CD4-positive, alpha-beta T cell treated with Interleukin-15 for 1 hour (primary cell): ENCODE data around the gene DHRS7B.

Experiments used
- DNase-seq: peaks from one replicate; pipeline ENCODE4 v3.0.0-alpha.2; 2020

The DHRS7B gene

GRCh38 chr17:21161498-21162393 is 35.0 kb downstream of the DHRS7B start:
- no peak for DNase-seq

- DNase-seq: no peak
These were observed 35.6 kb downstream of the DHRS7B start for GRCh38 chr17:21162394-21162775.

- DNase-seq: no peak
These were observed 36.3 kb downstream of the DHRS7B start for GRCh38 chr17:21163101-21163500.

GRCh38 chr17:21164216-21164615 is 37.5 kb downstream of the DHRS7B start:
- DNase-seq: no peak

- DNase-seq: no peak
These were observed 37.9 kb downstream of the DHRS7B start for GRCh38 chr17:21164620-21165019.

GRCh38 chr17:21165922-21166594 is 39.3 kb downstream of the DHRS7B start:
- DNase-seq: no peak

- no peak for DNase-seq
These were observed 39.9 kb downstream of the DHRS7B start for GRCh38 chr17:21166595-21167210.

- DNase-seq: no peak
These were observed 40.5 kb downstream of the DHRS7B start for GRCh38 chr17:21167303-21167702.

- no peak for DNase-seq
These were observed 41.7 kb downstream of the DHRS7B start for GRCh38 chr17:21168555-21168865.

GRCh38 chr17:21169496-21169895 is 42.7 kb downstream of the DHRS7B start:
- DNase-seq: no peak

GRCh38 chr17:21170809-21171208 is 44.0 kb downstream of the DHRS7B start:
- DNase-seq: no peak

- DNase-seq: no peak
These were observed 44.7 kb downstream of the DHRS7B start for GRCh38 chr17:21171309-21171922.

- DNase-seq: no peak
These were observed 45.3 kb downstream of the DHRS7B start for GRCh38 chr17:21171970-21172510.

- DNase-seq: no peak
These were observed 46.1 kb downstream of the DHRS7B start for GRCh38 chr17:21172846-21173245.

- no peak for DNase-seq
These were observed 46.8 kb downstream of the DHRS7B start for GRCh38 chr17:21173543-21173942.

- no peak for DNase-seq
These were observed 47.4 kb downstream of the DHRS7B start for GRCh38 chr17:21174186-21174585.

GRCh38 chr17:21174713-21175112 is 47.9 kb downstream of the DHRS7B start:
- no peak for DNase-seq

GRCh38 chr17:21176773-21177395 is 50.1 kb downstream of the DHRS7B start:
- DNase-seq: no peak

GRCh38 chr17:21177401-21177800 is 50.6 kb downstream of the DHRS7B start:
- DNase-seq: no peak

- DNase-seq: no peak
These were observed 51.3 kb downstream of the DHRS7B start for GRCh38 chr17:21177854-21178600.

GRCh38 chr17:21183468-21183867 is 56.7 kb downstream of the DHRS7B start:
- DNase-seq: no peak

GRCh38 chr17:21184570-21184969 is 57.8 kb downstream of the DHRS7B start:
- DNase-seq: no peak
